Measurements from ENCODE around the gene ANGPT4. TPM values are rescaled to one million over a fixed set of nuclear protein-coding genes. Genes with fewer than 3 reads are reported as not detected.
A peak's percentile ranks its signal among the peaks of the same experiment; 100 is the strongest.
"Not testable (repeated sequence)": the region's sequence is repeated elsewhere in the genome, so short reads cannot be mapped to it uniquely, and the experiment has no call there.

Gene ANGPT4
- total RNA-seq, 1 donor: not detected

- H3K4me1 ChIP-seq (ENCODE audit: insufficient read depth, low read length): peaks cover 79% of the 10 kb centered on the region
- H3K9me3 ChIP-seq (ENCODE audit: low read depth, low read length): no peaks in the 10 kb centered on the region
- H3K27me3 ChIP-seq (ENCODE audit: insufficient read depth, low read length): peaks cover 10% of the 10 kb centered on the region
- H3K4me3 ChIP-seq (ENCODE audit: low read length): peak overlapping the region; percentile 18
Observed at GRCh38 chr20:840858-841567, 75.1 kb downstream of the ANGPT4 start.

GRCh38 chr20:840503-840857, 75.7 kb downstream of the ANGPT4 start:
- no peak overlapping the region for H3K4me3 ChIP-seq (ENCODE audit: low read length)
- H3K9me3 ChIP-seq (ENCODE audit: low read depth, low read length): no peaks in the 10 kb centered on the region
- H3K27me3 ChIP-seq (ENCODE audit: insufficient read depth, low read length): peaks cover 10% of the 10 kb centered on the region
- peaks cover 79% of the 10 kb centered on the region for H3K4me1 ChIP-seq (ENCODE audit: insufficient read depth, low read length)

- Histone ChIP-seq H3K27me3 (ENCODE audit: insufficient read depth, low read length) (peaks cover 10% of the 10 kb centered on the region), H3K4me1 (ENCODE audit: insufficient read depth, low read length) (peaks cover 79% of the 10 kb centered on the region), H3K9me3 (ENCODE audit: low read depth, low read length) (no peaks in the 10 kb centered on the region), H3K4me3 (ENCODE audit: low read length) (no peak overlapping the region)
Observed at GRCh38 chr20:839626-840025, 76.5 kb downstream of the ANGPT4 start.

GRCh38 chr20:839015-839414, 77.1 kb downstream of the ANGPT4 start:
- Histone ChIP-seq H3K4me1 (ENCODE audit: insufficient read depth, low read length) (peaks cover 79% of the 10 kb centered on the region), H3K27me3 (ENCODE audit: insufficient read depth, low read length) (peaks cover 10% of the 10 kb centered on the region), H3K9me3 (ENCODE audit: low read depth, low read length) (no peaks in the 10 kb centered on the region)

GRCh38 chr20:836190-836589, 79.9 kb downstream of the ANGPT4 start:
- Histone ChIP-seq H3K4me1 (ENCODE audit: insufficient read depth, low read length) (peaks cover 65% of the 10 kb centered on the region), H3K4me3 (ENCODE audit: low read length) (no peak overlapping the region), H3K9me3 (ENCODE audit: low read depth, low read length) (no peaks in the 10 kb centered on the region), H3K27me3 (ENCODE audit: insufficient read depth, low read length) (no peaks in the 10 kb centered on the region)

More at GRCh38 chr20:839015-839414, 77.1 kb downstream of the ANGPT4 start:
- H3K4me3 ChIP-seq (ENCODE audit: low read length): no peak overlapping the region

GRCh38 chr20:835608-836045, 80.5 kb downstream of the ANGPT4 start:
- H3K4me1 ChIP-seq (ENCODE audit: insufficient read depth, low read length): peaks cover 59% of the 10 kb centered on the region
- H3K27me3 ChIP-seq (ENCODE audit: insufficient read depth, low read length): no peaks in the 10 kb centered on the region
- H3K9me3 ChIP-seq (ENCODE audit: low read depth, low read length): no peaks in the 10 kb centered on the region
- no peak overlapping the region for H3K4me3 ChIP-seq (ENCODE audit: low read length)

- H3K27me3 ChIP-seq (ENCODE audit: insufficient read depth, low read length): no peaks in the 10 kb centered on the region
- peak overlapping the region; percentile 92 for H3K4me3 ChIP-seq (ENCODE audit: low read length)
- H3K9me3 ChIP-seq (ENCODE audit: low read depth, low read length): no peaks in the 10 kb centered on the region
- H3K4me1 ChIP-seq (ENCODE audit: insufficient read depth, low read length): peaks cover 58% of the 10 kb centered on the region
Observed at GRCh38 chr20:834151-834746, 81.9 kb downstream of the ANGPT4 start.

GRCh38 chr20:833450-834150, 82.5 kb downstream of the ANGPT4 start, which contains the start of gene FAM110A:
FAM110A (plus strand) TSS chr20:833715; CDS start chr20:844805, 11,090 bp downstream.
- peak within 1 kb of the TSS; percentile 92 for H3K4me3 ChIP-seq (ENCODE audit: low read length)
- no peaks in the 10 kb centered on the region for H3K9me3 ChIP-seq (ENCODE audit: low read depth, low read length)
- peaks cover 58% of the 10 kb centered on the region for H3K4me1 ChIP-seq (ENCODE audit: insufficient read depth, low read length)

GRCh38 chr20:833121-833449, 83.0 kb downstream of the ANGPT4 start:
- peak overlapping the region; percentile 92 for H3K4me3 ChIP-seq (ENCODE audit: low read length)
- H3K27me3 ChIP-seq (ENCODE audit: insufficient read depth, low read length): no peaks in the 10 kb centered on the region
- no peaks in the 10 kb centered on the region for H3K9me3 ChIP-seq (ENCODE audit: low read depth, low read length)
- H3K4me1 ChIP-seq (ENCODE audit: insufficient read depth, low read length): peaks cover 52% of the 10 kb centered on the region

More at GRCh38 chr20:833450-834150, 82.5 kb downstream of the ANGPT4 start, which contains the start of gene FAM110A:
- H3K27me3 ChIP-seq (ENCODE audit: insufficient read depth, low read length): no peaks in the 10 kb centered on the region

GRCh38 chr20:831956-832355, 84.2 kb downstream of the ANGPT4 start:
- Histone ChIP-seq H3K4me3 (ENCODE audit: low read length) (no peak overlapping the region), H3K27me3 (ENCODE audit: insufficient read depth, low read length) (no peaks in the 10 kb centered on the region), H3K9me3 (ENCODE audit: low read depth, low read length) (no peaks in the 10 kb centered on the region), H3K4me1 (ENCODE audit: insufficient read depth, low read length) (peaks cover 41% of the 10 kb centered on the region)

GRCh38 chr20:831251-831650, 84.9 kb downstream of the ANGPT4 start:
- no peak overlapping the region for H3K4me3 ChIP-seq (ENCODE audit: low read length)
- H3K27me3 ChIP-seq (ENCODE audit: insufficient read depth, low read length): no peaks in the 10 kb centered on the region
- no peaks in the 10 kb centered on the region for H3K9me3 ChIP-seq (ENCODE audit: low read depth, low read length)
- peaks cover 35% of the 10 kb centered on the region for H3K4me1 ChIP-seq (ENCODE audit: insufficient read depth, low read length)

GRCh38 chr20:830011-830521, 86.1 kb downstream of the ANGPT4 start:
- no peaks in the 10 kb centered on the region for H3K27me3 ChIP-seq (ENCODE audit: insufficient read depth, low read length)
- H3K4me3 ChIP-seq (ENCODE audit: low read length): no peak overlapping the region
- no peaks in the 10 kb centered on the region for H3K9me3 ChIP-seq (ENCODE audit: low read depth, low read length)
- H3K4me1 ChIP-seq (ENCODE audit: insufficient read depth, low read length): peaks cover 23% of the 10 kb centered on the region

- H3K27me3 ChIP-seq (ENCODE audit: insufficient read depth, low read length): no peaks in the 10 kb centered on the region
- no peak overlapping the region for H3K4me3 ChIP-seq (ENCODE audit: low read length)
- H3K4me1 ChIP-seq (ENCODE audit: insufficient read depth, low read length): peaks cover 18% of the 10 kb centered on the region
- no peaks in the 10 kb centered on the region for H3K9me3 ChIP-seq (ENCODE audit: low read depth, low read length)
Observed at GRCh38 chr20:829551-829950, 86.6 kb downstream of the ANGPT4 start.

GRCh38 chr20:828987-829386, 87.1 kb downstream of the ANGPT4 start:
- Histone ChIP-seq H3K4me1 (ENCODE audit: insufficient read depth, low read length) (peaks cover 12% of the 10 kb centered on the region), H3K4me3 (ENCODE audit: low read length) (no peak overlapping the region), H3K27me3 (ENCODE audit: insufficient read depth, low read length) (no peaks in the 10 kb centered on the region), H3K9me3 (ENCODE audit: low read depth, low read length) (no peaks in the 10 kb centered on the region)

- not testable (repeated sequence) for H3K4me1 ChIP-seq (ENCODE audit: insufficient read depth, low read length); H3K9me3 ChIP-seq (ENCODE audit: low read depth, low read length); H3K27me3 ChIP-seq (ENCODE audit: insufficient read depth, low read length); H3K4me3 ChIP-seq (ENCODE audit: low read length)
Observed at GRCh38 chr20:827981-828380, 88.2 kb downstream of the ANGPT4 start.

Data from mononuclear cell (primary cell).